IPS-NIHi7 (cell line): ENCODE data around the gene RAB12.

ENCODE experiments used
- DNase-seq: peaks from one replicate; pipeline ENCODE4 v3.0.0; 2012; ENCODE audit warnings: mixed read lengths; ENCODE audit errors: extremely low spot score

Gene RAB12

DNA sequence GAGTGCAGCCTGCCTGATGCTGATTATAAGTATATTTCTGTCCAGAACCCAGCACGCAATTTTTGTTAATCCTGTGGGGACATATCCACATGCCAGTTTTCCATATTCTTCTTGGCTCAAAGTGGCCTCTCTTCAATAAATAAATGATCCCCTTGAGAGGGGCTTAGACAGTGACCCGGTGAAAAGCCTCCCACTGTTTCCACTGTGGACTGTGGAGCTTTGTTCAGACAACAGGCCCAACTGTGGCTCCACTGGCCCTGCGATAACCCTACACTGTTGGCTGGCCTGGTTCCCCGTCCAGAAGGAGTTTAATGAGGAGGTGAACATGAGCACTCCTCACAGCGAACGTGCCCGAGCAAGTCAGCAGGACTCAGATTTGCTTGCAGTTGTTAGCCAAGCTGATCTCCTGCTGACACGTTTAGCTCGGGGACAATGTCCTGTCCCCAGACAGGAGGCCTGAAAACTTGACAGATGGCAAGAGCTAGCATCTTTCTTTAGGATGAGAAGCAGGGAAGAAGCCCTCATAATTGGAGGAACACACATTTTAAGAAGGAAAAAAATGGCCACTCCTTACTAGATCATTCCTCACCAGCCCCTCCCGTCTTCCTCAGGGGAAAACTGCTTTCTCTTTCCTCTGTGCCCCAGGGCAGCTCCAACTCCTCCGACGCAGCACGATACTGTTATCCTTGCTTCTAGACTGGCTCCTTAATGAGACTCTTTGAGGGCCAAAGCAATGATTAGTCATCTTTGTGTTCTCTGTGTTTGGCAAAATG is 76.1 kb downstream of the RAB12 start:
- DNase-seq: peak; percentile 23

DNA sequence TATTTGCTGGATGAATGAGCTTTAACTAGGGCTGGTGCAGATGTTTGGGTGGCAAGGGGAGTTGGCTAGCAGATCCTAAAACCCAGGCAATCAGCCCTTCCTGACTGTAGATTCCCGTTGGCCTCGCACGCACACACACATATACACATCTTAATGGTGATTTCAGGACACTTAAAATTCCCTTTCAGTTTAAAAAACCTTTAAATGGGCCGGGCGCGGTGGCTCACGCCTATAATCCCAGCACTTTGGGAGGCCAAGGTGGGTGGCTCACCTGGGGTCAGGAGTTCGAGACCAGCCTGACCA is 76.6 kb downstream of the RAB12 start:
- no peak for DNase-seq

DNA sequence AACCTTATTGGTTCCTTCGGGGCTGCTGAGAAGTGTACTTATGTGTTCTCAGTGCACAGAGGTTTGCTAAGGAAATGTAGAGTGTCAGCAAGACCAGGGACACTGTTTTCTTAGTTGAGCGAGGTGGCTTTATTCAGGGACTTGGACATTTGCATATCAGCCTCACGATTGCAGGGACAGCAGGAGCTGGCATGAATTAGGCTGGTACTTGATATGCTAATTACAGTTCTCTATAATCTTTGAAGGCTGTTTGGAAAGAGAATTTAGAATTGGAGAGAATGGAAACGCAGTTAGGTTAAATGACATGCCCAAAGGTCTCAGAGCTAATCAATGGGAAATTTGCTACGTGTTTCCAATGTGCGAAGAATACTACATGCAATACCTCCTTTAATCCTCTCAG is 77.4 kb downstream of the RAB12 start:
- no peak for DNase-seq

DNA sequence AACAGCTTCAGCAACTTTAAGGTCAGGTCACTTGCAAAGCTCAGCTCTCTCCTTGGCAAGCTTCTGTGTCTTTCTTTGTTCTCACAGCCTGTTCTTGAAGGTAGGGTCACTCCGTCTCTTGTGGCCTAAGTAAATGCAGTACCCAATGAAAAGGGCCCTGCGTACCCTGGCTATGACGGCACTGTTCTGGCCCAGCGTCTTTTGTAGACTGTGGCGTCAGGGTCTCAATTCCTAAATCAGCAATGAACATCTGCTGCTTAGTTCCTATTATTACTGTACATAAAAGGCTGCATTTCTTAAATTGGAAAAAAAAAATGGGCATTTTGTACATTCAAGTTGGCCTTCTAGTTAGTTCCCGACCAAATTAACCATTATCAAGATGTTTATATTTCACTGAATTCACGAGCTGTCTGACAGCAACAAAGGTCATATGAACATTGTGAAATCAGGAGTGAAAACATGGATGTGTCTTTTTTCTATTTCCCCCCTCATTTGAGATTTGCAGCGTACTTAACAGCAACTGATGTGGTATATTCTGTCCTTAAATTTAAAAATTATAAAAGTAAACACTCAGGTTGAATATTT is 79.1 kb downstream of the RAB12 start:
- no peak for DNase-seq

DNA sequence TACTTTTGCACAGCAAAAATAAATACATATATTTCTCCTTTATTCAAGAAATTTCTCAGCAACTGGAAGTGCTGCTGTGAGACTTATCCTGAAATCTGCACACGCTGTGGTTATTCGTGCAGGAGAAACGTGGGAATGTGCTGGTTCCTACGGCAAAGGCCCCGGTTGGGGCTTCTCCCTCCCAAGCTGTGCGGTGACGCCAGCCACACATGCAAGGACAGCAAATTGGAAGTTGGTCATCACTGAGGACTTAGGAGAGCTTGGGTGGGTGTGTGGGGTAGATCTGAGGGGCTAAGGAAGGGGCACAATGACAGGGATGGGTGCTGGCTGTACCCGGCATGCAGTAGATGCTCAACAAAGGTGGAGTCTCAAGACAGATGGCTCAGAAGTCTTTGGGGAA is 79.6 kb downstream of the RAB12 start:
- DNase-seq: no peak
